NCI-H524 treated with DMSO at 0.1 percent for 48 hours (cell line): Measurements from ENCODE around the gene CSNK1G2.

Experiments
- DNase-seq: peaks from one replicate; lab custom pipeline; 2025; lab: John Stamatoyannopoulos, UW

The CSNK1G2 gene

DNA sequence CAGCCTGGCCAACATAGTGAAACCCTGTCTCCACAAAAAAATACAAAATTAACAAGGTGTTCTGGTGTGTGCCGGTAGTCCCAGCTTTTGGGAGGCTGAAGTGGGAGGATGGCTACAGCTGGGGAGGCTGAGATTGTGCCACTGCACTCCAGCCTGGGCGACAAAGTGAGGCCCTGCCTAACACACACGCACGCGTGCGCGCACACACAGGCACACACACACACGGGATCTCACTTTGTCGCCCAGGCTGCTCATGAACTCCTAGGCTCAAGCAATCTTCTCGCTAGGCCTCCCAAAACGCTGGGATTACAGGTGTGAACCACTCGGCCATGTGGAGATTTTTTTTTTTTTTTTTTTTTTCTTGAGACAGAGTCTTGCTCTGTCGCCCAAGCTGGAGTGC is 77.8 kb downstream of the CSNK1G2 start:
- no peak for DNase-seq

DNA sequence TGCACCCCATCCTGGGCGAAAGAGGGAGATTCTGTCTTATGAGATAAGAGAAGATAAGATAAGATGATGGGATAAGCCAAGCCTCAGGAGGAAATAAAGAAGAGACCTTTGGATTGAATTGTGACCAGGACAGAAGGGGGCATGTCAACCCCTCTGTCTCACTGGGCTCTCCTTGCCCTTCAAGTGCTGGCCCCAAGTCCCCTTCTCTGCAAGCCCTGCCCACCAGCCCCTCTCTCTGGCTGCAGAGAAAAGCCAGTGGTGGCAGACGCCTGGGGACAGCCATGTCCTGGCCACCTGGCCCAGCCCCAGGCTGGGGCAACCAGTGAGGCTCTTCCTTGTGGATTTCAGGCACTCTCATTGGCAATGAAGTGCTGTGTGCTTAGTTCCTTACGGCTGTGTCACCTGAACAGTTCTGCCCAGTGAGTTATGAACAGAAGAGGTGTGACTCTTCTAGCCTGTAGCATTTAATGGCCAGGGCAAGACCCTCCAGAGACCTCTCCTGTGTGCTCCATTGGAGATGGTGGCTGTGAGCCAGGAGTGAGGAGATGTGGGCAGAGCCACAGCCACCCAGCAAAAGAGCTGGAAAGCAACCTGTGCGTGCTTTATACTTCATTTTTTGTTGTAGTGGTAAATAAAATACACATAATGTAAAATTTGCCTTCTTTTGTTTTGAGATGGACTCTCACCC is 80.6 kb downstream of the CSNK1G2 start:
- DNase-seq: no peak

DNA sequence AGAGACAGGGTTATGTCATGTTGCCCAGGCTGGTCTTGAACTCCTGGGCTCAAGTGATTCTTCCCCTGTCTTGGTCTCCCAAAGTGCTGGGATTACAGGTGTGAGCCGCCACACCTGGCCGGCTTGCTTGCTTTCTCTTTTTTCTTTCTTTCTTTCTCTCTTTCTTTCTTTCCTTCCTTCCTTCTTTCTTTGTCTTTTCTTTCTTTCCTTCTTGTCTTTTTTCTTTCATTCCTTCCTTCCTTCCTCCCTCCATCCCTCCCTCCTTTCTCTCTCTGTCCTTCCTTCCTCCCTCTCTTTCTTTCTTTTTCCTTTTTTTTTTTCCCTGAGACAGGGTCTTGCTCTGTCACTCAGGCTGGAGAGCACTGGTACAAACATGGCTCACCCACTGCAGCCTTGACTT is 81.3 kb downstream of the CSNK1G2 start:
- no peak for DNase-seq

DNA sequence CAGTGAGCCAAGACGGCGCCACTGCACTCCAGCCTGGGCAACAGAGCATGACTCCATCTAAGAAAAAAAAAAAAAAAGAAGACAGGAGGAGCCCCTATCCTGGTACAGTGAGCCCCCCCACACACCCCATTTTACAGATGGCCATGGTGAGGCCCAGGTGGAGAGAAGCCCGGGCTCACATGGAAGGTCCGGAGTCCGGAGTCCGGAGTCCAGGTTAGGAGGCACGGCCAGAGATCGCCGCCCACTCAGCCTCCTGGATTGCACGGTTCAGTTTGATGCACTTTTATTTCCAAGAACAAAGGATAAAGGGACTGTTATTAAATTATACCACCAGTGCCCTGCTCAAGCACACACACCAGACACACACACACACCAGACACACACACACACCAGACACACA is 85.8 kb downstream of the CSNK1G2 start:
- DNase-seq: no peak

DNA sequence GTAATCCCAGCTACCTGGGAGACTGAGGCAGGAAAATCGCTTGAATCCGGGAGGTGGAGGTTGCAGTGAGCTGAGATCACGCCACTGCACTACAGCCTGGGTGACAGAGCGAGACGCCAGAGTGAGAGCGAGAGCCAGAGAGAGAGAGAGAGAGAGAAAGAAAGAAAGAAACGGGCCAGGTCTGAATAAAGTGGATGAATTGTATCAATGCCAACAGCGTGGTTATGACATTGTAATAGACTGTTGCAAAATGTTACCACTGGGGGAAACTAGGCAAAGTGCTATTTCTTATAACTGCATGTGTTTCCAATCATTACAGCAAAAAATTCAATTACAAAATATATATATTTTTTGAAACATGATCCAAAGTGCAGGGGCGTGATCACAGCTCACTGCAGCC is 86.4 kb downstream of the CSNK1G2 start:
- no peak for DNase-seq
